Heart left ventricle (tissue), 16 donors: ENCODE results near the gene DPH6. TPM values are rescaled to one million over a fixed set of nuclear protein-coding genes. Genes with fewer than 3 reads are reported as not detected.

Experiments used
- ATAC-seq, 4 donors: fragments of 200-7000 bp; cut with Tn5 transposase; one replicate each; pipeline ENCODE4 v1.9.1; 2020 to 2022; ENCODE audit warnings: moderate library complexity in 4 of 4, mild to moderate bottlenecking in 3 of 4, moderate number of reproducible peaks in 1 of 4
- DNase-seq, 5 donors: peaks; one replicate each; pipeline ENCODE4 v3.0.0-alpha.2; 2020
- H3K27ac ChIP-seq, 12 donors: fragments of 200-600 bp; sonication (generic) in 4 of 12; one replicate each; pipeline versions ENCODE4 v1.5.0 to v1.8.0; 2016 to 2022; ENCODE audit warnings: mild to moderate bottlenecking in 2 of 12
- H3K27me3 ChIP-seq, 9 donors: fragments of 200-600 bp; sonication (generic) in 2 of 9; one replicate each; pipeline versions ENCODE4 v1.5.1 to v1.8.0; 2016 to 2022; ENCODE audit warnings: mild to moderate bottlenecking in 3 of 9
- H3K36me3 ChIP-seq, 9 donors: fragments of 200-600 bp; sonication (generic) in 2 of 9; one replicate each; pipeline versions ENCODE4 v1.5.0 to v1.8.0; 2018 to 2022; ENCODE audit warnings: mild to moderate bottlenecking in 2 of 9
- H3K4me1 ChIP-seq, 12 donors: fragments of 200-600 bp; sonication (generic) in 4 of 12; one replicate each; pipeline versions ENCODE4 v1.5.0 to v1.8.0; 2016 to 2022; ENCODE audit warnings: mild to moderate bottlenecking in 3 of 12
- H3K4me3 ChIP-seq, 12 donors: fragments of 200-600 bp; sonication (generic) in 4 of 12; one replicate each; pipeline versions ENCODE4 v1.5.0 to v1.8.0; 2017 to 2022; ENCODE audit warnings: mild to moderate bottlenecking in 9 of 12, moderate library complexity in 4 of 12
- H3K9me3 ChIP-seq, 12 donors: fragments of 200-600 bp; sonication (generic) in 4 of 12; one replicate each; pipeline versions ENCODE4 v1.5.0 to v1.8.0; 2016 to 2022; ENCODE audit warnings: mild to moderate bottlenecking in 1 of 12
- POLR2A ChIP-seq, 2 donors: fragments of 450-650 bp; IDR thresholded peaks; one replicate each; pipeline ENCODE4 v1.6.1; 2017; ENCODE audit warnings: antibody characterized with exemption in 2 of 2, mild to moderate bottlenecking in 2 of 2, moderate library complexity in 2 of 2
- WGBS, 4 donors: extraction: QIAGEN DNeasy Blood & Tissue Kit in 2 of 4; methylation state at CpG; one replicate each; pipeline versions ENCODE4 v1.1.5 to v1.1.7; 2013 to 2018; 5-methylcytosine and 5-hydroxymethylcytosine counted together
- intact Hi-C, 10 donors: fragments of 100-400 bp; cut with DNase I; formaldehyde crosslinking; loops; one replicate each; pipeline versions ENCODE4 v1.11.1 to v1.14.2; 2022
- polyA plus RNA-seq, 2 donors: library from polyadenylated mRNA; stranded (reverse); fragments of 200-250 nt; gene quantifications; one replicate each; pipeline ENCODE4 v1.2.3, GENCODE V29; 2013
- total RNA-seq, 9 donors: library from RNA; depleted of rRNA in 2 of 9; stranded (reverse); fragments of >200 nt in 2 of 9; fragmentation: NEBNext Ultra II Directional in 3 of 9; extraction: Animal tissue kit (Norgen Biotek cat#: 25700) in 3 of 9; gene quantifications; one replicate each; pipeline versions ENCODE4 v1.1.0 to v1.2.4, GENCODE V29; 2016 to 2023
- TF ChIP-seq, protein P1 (sequence below), 12 donors: fragments of 200-600 bp; sonication (generic) in 4 of 12; IDR thresholded peaks; one replicate each; pipeline versions ENCODE4 v1.5.0 to v1.8.0; 2018 to 2022; ENCODE audit warnings: antibody characterized with exemption in 12 of 12, mild to moderate bottlenecking in 5 of 12
- donor health status: ischemic (EF 13 %, LVEDD 7.1; RV severe dilation, severe dysfunction).
- donor health status: healthy with polysubstance abuse.
- donor health status: DM: no; HTN: yes; CAD: no.
- donor health status: DM: no; HTN: no; CAD: no.
- donor health status: ischemic (EF 25% LVEDD 6.9; RV normal size, moderate dysfunction).
- donor health status: ischemic (EF 25% LVEDD 5.7; RV mildly dilated, moderate dysfunction).
- donor health status: healthy.
- donor health status: DM: yes; HTN: yes; CAD: no.
- donor health status: ischemic (EF 35%, LVEDD 5.7; RV mildly dilated, moderate dysfunction).
- donor health status: nonischemic (EF 11% LVEDD 7.7; RV severe dilation, severe dysfunction).
- donor health status: DM: yes; HTN: yes; CAD: no.
- donor health status: PGD.
- donor health status: ischemic (EF 29% LVEDD 5.4; RV normal size, mild dysfunction).
- donor health status: nonischemic (EF 23%, LVEDD 6.1; RV moderate dilation, normal function).

The DPH6 gene
- total and polyA plus RNA-seq, 11 donors = 5.9 to 24.8 (median 15.7) TPM

DNA sequence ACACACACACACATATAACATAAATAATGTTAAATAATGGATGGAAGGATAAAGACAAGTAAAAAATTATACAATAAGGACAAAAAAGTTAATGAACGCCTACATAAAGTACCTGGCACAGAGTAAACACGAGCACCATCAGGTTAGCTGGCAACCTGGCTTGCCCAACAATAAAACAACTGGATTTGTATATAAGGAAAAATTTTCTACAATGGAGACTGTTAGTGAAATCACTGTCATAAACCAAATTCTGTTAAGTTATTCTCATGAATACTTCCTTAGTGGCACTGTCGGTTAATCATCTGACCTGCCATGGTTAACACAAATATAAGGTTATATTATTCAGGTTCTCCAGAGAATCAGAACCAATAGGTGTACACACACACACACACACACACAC, 54.8 kb downstream of the DPH6 start:
- no peak for DNase-seq
- 81 to 99% (median 98%) methylated on average over 3 of the region's 3 CpGs for WGBS, 4 donors
- H3K27ac ChIP-seq = no peak overlapping the region
- no peak for ATAC-seq
- intact Hi-C loops = no loop called here
- peaks cover 0 to 5% (median 0%) of the 10 kb centered on the region in 12 donors for H3K4me1 ChIP-seq
- no peaks in the 10 kb centered on the region for H3K27me3 ChIP-seq
- TF ChIP-seq, protein P1, sequence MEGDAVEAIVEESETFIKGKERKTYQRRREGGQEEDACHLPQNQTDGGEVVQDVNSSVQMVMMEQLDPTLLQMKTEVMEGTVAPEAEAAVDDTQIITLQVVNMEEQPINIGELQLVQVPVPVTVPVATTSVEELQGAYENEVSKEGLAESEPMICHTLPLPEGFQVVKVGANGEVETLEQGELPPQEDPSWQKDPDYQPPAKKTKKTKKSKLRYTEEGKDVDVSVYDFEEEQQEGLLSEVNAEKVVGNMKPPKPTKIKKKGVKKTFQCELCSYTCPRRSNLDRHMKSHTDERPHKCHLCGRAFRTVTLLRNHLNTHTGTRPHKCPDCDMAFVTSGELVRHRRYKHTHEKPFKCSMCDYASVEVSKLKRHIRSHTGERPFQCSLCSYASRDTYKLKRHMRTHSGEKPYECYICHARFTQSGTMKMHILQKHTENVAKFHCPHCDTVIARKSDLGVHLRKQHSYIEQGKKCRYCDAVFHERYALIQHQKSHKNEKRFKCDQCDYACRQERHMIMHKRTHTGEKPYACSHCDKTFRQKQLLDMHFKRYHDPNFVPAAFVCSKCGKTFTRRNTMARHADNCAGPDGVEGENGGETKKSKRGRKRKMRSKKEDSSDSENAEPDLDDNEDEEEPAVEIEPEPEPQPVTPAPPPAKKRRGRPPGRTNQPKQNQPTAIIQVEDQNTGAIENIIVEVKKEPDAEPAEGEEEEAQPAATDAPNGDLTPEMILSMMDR (IDR thresholded peaks at IDR 0.05) = no peak
- no peak for TF ChIP-seq POLR2A (IDR thresholded peaks at IDR 0.05)
- H3K9me3 ChIP-seq = peaks cover 0 to 16% (median 0%) of the 10 kb centered on the region in 12 donors
- peaks cover 0 to 19% (median 0%) of the 10 kb centered on the region in 9 donors for H3K36me3 ChIP-seq
- no peak overlapping the region for H3K4me3 ChIP-seq

DNA sequence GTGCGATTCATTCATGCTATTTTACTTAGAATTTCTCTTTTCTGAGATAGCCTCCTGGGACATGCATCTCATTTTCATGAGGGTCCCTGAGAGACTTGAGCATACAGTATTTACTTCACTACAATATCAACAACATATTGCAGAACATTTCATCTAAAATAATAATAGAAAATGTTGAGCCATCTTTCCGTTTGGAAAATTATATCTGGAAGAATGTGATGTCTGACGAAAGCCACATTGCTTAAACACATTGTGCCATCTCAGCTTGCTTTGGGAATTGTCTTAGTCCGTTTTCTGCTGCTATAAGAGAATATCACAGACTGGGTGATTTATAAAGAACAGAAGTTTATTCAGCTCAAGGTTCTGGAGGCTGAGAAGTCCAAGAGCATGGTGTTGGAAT, 55.5 kb downstream of the DPH6 start:
- Histone ChIP-seq H3K27ac (no peak overlapping the region), H3K9me3 (peaks cover 0 to 17% (median 0%) of the 10 kb centered on the region in 12 donors), H3K4me3 (no peak overlapping the region), H3K27me3 (no peaks in the 10 kb centered on the region), H3K4me1 (peaks cover 0 to 5% (median 0%) of the 10 kb centered on the region in 12 donors), H3K36me3 (peaks cover 0 to 19% (median 0%) of the 10 kb centered on the region in 9 donors)
- ATAC-seq (no peak), DNase-seq (no peak)
- TF ChIP-seq POLR2A (IDR thresholded peaks at IDR 0.05) = no peak
- TF ChIP-seq, protein P1 (IDR thresholded peaks at IDR 0.05) = no peak
- 70 to 76% (median 72%) methylated on average over 4 of the region's 4 CpGs for WGBS, 4 donors
- intact Hi-C loops = no loop called here

DNA sequence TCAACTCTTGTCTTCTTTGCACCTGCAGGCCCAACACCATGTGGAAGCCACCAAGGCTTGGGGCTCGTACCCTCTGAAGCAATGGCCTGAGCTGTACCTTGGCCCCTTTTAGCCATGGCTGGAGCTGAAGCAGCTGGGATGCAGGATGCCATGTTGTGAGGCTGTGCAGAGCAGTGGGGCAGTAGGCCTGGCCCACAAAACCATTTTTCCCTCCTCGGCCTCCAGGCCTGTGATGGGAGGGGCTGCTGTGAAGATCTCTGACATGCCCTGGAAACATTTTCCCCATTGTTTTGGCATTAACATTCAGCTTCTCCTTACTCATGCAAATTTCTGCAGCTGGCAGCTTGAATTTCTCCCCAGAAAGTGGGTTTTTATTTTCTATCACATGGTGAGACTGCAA, 58.5 kb downstream of the DPH6 start:
- intact Hi-C loops = no loop called here
- WGBS, 4 donors = 93 to 100% (median 98%) methylated on average over 2 of the region's 2 CpGs
- Histone ChIP-seq H3K36me3 (peaks cover 0 to 19% (median 0%) of the 10 kb centered on the region in 9 donors), H3K27ac (no peak overlapping the region), H3K4me1 (no peaks in the 10 kb centered on the region), H3K9me3 (peaks cover 0 to 17% (median 0%) of the 10 kb centered on the region in 12 donors), H3K27me3 (no peaks in the 10 kb centered on the region), H3K4me3 (no peak overlapping the region)
- ATAC-seq = no peak
- TF ChIP-seq, protein P1 (IDR thresholded peaks at IDR 0.05) = no peak
- no peak for TF ChIP-seq POLR2A (IDR thresholded peaks at IDR 0.05)
- DNase-seq = no peak

DNA sequence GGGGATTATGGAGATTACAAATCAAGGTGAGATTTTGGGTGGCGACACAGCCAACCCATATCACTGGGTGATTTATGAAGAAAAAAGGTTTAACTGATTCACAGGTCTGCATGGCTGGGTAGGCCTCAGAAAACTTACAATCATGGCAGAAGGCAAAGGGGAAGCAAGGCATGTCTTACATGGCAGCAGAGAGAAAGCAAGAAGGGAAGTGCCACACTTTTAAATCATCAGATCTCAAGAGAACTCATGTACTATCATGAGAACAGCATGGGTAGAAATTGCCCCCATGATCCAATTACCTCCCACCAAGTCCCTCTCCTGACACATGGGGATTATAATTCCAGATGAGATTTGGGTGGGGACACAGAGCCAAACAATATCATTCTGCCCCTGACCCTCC, 59.7 kb downstream of the DPH6 start:
- ATAC-seq (no peak), DNase-seq (no peak)
- intact Hi-C loops = no loop called here
- H3K27ac ChIP-seq = no peak overlapping the region
- H3K9me3 ChIP-seq = peaks cover 0 to 17% (median 0%) of the 10 kb centered on the region in 12 donors
- peaks cover 0 to 4% (median 0%) of the 10 kb centered on the region in 12 donors for H3K4me1 ChIP-seq
- no peak for TF ChIP-seq POLR2A (IDR thresholded peaks at IDR 0.05)
- TF ChIP-seq, protein P1 (IDR thresholded peaks at IDR 0.05) = no peak
- 96 to 100% (median 97%) methylated on average over 1 of the region's 1 CpG for WGBS, 4 donors
- H3K4me3 ChIP-seq = no peak overlapping the region
- H3K27me3 ChIP-seq = no peaks in the 10 kb centered on the region
- peaks cover 0 to 19% (median 0%) of the 10 kb centered on the region in 9 donors for H3K36me3 ChIP-seq
